ENCODE measurements around the gene C1orf50.

DNA sequence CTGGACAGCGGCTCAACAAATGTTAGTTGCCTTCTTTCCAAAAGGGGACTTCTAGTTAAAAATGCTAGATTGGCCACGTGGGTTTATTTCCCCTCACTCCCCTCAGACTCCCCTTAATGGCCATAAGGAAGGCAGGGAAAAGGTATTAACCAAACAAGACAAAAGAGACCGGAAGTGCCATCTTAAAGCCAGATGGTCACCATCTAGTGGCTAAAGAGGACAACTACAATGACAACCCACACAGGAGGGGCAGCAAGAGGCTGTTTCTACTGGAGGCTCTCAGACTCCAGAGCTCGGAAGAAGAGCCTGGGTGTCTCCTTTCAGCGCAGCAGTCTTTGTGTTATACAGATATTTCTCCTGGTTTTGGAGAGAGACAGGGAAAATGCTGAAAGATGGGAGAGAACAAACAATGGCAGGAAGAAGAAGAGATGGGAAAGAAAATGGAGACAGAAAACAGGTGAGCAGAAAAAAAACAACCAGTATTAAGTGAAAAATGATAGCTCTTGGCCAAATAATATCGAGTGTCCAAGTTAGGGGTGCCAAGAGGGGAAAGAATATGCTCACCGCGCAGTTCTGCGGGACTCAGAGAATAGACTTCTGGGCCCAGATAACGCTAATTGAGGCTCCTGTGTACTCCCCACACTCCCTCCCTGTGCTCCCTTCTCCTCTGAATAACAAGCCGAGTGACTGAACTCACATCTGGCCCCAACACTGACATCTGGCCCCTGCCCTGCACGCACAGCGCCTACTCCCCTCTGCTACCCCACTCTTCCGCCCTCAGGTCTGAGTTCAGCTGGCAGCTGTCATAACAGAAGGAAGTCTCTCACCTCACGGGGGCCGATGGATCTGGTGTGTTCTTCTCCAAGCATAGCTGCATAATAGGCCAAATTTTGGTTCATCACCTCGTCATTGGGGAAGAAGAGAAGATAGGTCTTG is 9.8 kb upstream of the C1orf50 start:
- TF ChIP-seq, protein P1, sequence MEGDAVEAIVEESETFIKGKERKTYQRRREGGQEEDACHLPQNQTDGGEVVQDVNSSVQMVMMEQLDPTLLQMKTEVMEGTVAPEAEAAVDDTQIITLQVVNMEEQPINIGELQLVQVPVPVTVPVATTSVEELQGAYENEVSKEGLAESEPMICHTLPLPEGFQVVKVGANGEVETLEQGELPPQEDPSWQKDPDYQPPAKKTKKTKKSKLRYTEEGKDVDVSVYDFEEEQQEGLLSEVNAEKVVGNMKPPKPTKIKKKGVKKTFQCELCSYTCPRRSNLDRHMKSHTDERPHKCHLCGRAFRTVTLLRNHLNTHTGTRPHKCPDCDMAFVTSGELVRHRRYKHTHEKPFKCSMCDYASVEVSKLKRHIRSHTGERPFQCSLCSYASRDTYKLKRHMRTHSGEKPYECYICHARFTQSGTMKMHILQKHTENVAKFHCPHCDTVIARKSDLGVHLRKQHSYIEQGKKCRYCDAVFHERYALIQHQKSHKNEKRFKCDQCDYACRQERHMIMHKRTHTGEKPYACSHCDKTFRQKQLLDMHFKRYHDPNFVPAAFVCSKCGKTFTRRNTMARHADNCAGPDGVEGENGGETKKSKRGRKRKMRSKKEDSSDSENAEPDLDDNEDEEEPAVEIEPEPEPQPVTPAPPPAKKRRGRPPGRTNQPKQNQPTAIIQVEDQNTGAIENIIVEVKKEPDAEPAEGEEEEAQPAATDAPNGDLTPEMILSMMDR (IDR thresholded peaks at IDR 0.05), result peak; percentile 69
- no peak for TF ChIP-seq EZH2 (IDR thresholded peaks at IDR 0.05; ENCODE audit: borderline replicate concordance, insufficient read depth, low read depth, low read length, poor library complexity, severe bottlenecking)

All from B cell (primary cell).